ENCODE results near the gene FBN3. TPM values are rescaled to one million over a fixed set of nuclear protein-coding genes. Genes with fewer than 3 reads are reported as not detected.
"Not testable (repeated sequence)": the region's sequence is repeated elsewhere in the genome, so short reads cannot be mapped to it uniquely, and the experiment has no call there.

FBN3 gene
- total and polyA plus RNA-seq, 11 donors: 0.32 TPM; not detected in 10

DNA sequence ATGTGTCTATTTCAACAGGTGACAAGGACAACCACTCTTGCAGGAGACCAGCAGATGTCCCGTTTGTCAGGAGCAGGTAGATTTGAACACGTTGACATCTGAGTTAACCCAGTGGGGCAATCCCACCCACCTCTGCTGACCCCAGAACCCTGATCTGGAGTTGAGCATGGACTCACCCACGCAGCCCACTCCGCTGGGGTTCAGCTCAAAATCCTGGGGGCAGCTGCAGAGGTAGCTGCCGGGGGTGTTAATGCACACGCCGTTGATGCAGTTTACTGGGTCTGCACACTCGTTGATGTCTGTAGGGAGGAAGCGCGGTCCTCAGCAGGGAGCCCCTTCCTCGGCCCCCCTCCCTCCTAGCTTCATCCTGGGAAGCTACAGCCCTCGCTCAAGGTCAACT lies 39.9 kb downstream of the FBN3 start:
- Histone ChIP-seq H3K9me3 (peaks cover 0 to 4% (median 0%) of the 10 kb centered on the region in 12 donors), H3K4me3 (no peak overlapping the region), H3K27ac (no peak overlapping the region), H3K36me3 (no peaks in the 10 kb centered on the region), H3K4me1 (no peaks in the 10 kb centered on the region), H3K27me3 (no peaks in the 10 kb centered on the region)
- WGBS, 4 donors: 65 to 75% (median 74%) methylated on average over 11 to 12 of the region's 12 CpGs
- ATAC-seq: no peak
- intact Hi-C loops (cut with DNase I): no loop called here
- peak in 1 of 5 donors; percentile 17 for DNase-seq
- TF ChIP-seq POLR2A (IDR thresholded peaks at IDR 0.05): no peak
- TF ChIP-seq, protein P1, sequence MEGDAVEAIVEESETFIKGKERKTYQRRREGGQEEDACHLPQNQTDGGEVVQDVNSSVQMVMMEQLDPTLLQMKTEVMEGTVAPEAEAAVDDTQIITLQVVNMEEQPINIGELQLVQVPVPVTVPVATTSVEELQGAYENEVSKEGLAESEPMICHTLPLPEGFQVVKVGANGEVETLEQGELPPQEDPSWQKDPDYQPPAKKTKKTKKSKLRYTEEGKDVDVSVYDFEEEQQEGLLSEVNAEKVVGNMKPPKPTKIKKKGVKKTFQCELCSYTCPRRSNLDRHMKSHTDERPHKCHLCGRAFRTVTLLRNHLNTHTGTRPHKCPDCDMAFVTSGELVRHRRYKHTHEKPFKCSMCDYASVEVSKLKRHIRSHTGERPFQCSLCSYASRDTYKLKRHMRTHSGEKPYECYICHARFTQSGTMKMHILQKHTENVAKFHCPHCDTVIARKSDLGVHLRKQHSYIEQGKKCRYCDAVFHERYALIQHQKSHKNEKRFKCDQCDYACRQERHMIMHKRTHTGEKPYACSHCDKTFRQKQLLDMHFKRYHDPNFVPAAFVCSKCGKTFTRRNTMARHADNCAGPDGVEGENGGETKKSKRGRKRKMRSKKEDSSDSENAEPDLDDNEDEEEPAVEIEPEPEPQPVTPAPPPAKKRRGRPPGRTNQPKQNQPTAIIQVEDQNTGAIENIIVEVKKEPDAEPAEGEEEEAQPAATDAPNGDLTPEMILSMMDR (IDR thresholded peaks at IDR 0.05): no peak

DNA sequence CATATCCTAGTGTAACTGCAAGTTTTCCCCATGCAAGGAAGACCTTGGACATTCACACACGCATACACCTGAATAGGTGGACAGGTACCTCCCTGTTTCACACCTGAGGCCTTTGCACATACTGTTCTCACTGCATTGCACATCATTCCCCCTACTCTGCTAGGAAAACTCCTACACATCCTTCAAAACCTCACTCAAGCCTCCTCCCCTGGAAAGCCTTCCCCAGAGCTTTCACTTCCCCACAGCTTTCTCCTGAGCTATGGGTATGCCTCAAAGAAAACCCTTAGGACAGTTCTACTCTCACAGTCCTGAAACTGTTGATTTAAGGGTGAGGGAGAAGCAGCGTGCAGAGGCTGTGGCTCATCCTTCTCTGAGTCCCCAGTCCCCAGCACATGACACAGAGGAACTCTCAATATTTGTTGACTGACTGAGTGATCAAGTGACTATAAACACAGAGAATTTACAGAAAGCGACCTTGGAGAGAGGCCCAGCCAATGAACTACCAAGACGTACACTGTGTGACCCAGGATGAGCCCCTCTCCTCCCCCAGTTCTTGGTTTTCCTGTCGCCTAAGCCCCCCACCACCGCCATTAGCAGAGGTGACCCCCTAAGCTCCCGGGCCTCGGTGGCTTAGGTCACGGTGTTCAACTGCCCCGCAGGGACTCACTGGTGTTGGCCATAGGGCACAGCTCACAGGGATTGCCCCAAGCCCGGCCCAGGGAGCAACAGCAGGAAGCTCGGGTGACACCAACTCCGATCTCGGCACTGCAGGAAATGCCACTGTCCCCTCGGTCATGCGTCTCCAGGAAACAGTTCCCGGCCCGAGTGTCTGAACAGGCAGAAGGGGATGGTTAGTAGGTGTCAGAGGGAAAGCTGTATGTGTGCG lies 40.6 kb downstream of the FBN3 start:
- 64 to 73% (median 69%) methylated on average over 17 to 19 of the region's 19 CpGs for WGBS, 4 donors
- intact Hi-C loops (cut with DNase I): no loop called here
- TF ChIP-seq, protein P1 (IDR thresholded peaks at IDR 0.05): no peak
- TF ChIP-seq POLR2A (IDR thresholded peaks at IDR 0.05): no peak
- H3K27me3 ChIP-seq: no peaks in the 10 kb centered on the region
- H3K4me1 ChIP-seq: no peaks in the 10 kb centered on the region
- H3K4me3 ChIP-seq: no peak overlapping the region
- H3K9me3 ChIP-seq: peaks cover 0 to 4% (median 0%) of the 10 kb centered on the region in 12 donors
- ATAC-seq (no peak), DNase-seq (peak in 1 of 5 donors; percentile 45)
- H3K36me3 ChIP-seq: no peaks in the 10 kb centered on the region
- no peak overlapping the region for H3K27ac ChIP-seq

DNA sequence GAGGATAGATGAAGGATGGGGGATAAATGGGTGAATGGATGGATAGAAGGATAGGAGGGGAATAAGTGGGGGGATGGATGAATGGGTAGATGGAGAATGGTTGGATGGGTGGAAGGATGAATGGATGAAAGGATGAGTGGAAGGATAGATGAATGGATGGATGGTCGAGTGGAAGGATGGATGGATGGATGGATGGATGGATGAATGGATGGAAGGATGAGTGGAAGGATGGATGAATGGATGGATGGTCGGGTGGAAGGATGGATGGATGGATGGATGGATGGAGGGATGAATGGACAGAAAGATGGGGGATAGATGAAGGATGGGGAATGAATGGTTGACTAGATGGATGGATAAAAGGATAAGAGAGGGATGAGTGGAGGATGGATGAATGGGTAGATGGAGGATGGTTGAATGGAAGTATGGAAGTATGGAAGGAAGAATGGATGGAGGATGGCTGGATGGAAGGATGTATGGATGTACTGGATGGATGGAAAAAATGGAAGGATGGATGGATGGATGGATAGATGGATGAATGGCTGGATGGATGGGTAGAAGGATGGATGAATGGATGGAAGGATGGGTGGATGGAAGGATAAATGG lies 42.0 kb downstream of the FBN3 start:
- 73 to 77% (median 76%) methylated on average over 2 of the region's 2 CpGs for WGBS, 4 donors
- Histone ChIP-seq H3K4me3 (no peak overlapping the region), H3K9me3 (peaks cover 0 to 4% (median 0%) of the 10 kb centered on the region in 12 donors), H3K27me3 (no peaks in the 10 kb centered on the region), H3K4me1 (no peaks in the 10 kb centered on the region), H3K36me3 (no peaks in the 10 kb centered on the region), H3K27ac (no peak overlapping the region)
- intact Hi-C loops (cut with DNase I): no loop called here
- ATAC-seq (no peak), DNase-seq (no peak)
- TF ChIP-seq POLR2A (IDR thresholded peaks at IDR 0.05): no peak
- TF ChIP-seq, protein P1 (IDR thresholded peaks at IDR 0.05): no peak

GRCh38 chr19:8105471-8105870 lies 43.9 kb downstream of the FBN3 start:
- Histone ChIP-seq H3K9me3 (peaks cover 0 to 4% (median 0%) of the 10 kb centered on the region in 12 donors), H3K36me3 (no peaks in the 10 kb centered on the region), H3K4me3 (no peak overlapping the region), H3K4me1 (no peaks in the 10 kb centered on the region), H3K27me3 (no peaks in the 10 kb centered on the region), H3K27ac (no peak overlapping the region)
- 71 to 81% (median 74%) methylated on average over 2 of the region's 2 CpGs for WGBS, 4 donors
- TF ChIP-seq POLR2A (IDR thresholded peaks at IDR 0.05): no peak
- TF ChIP-seq, protein P1 (IDR thresholded peaks at IDR 0.05): no peak
- no peak for ATAC-seq
- intact Hi-C loops (cut with DNase I): no loop called here
- no peak for DNase-seq

DNA sequence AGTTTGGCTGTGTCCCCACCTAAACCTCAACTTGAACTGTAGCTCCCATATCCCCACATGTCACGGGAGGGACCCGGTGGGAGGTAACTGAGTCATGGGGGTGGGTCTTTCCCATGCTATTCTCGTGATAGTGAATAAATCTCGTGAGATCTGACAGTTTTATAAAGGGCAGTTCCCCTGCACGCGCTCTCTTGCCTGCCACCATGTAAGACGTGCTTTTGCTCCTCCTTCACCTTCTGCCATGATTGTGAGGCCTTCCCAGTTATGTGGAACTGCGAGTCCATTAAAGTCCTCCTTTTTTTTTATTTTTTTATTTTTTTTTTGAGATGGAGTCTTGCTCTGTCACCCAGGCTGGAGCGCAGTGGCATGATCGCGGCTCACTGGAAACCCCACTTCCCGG lies 47.5 kb downstream of the FBN3 start:
- ATAC-seq; H3K27me3 ChIP-seq; H3K36me3 ChIP-seq; intact Hi-C loops (cut with DNase I); H3K4me3 ChIP-seq; H3K27ac ChIP-seq; DNase-seq; H3K4me1 ChIP-seq: not testable (repeated sequence)
- H3K9me3 ChIP-seq: peaks cover 0 to 12% (median 3%) of the 10 kb centered on the region in 12 donors
- 81 to 90% (median 85%) methylated on average over 12 of the region's 12 CpGs for WGBS, 4 donors

Data from heart left ventricle (tissue), 16 donors.